Measurements from ENCODE around the gene FRMPD4.

FRMPD4 gene

GRCh38 chrX:12463052-12463451 is 324.8 kb downstream of the FRMPD4 start:
- H3K4me1 ChIP-seq (ENCODE audit: insufficient read depth, low read length, severe bottlenecking) = no peaks in the 10 kb centered on the region
- no peak overlapping the region for H2AFZ ChIP-seq (ENCODE audit: low read length)
- H3K9ac ChIP-seq (ENCODE audit: low read length) = no peak overlapping the region
- no peaks in the 10 kb centered on the region for H3K27me3 ChIP-seq (ENCODE audit: insufficient read depth, low read length)
- TF ChIP-seq, protein P1, sequence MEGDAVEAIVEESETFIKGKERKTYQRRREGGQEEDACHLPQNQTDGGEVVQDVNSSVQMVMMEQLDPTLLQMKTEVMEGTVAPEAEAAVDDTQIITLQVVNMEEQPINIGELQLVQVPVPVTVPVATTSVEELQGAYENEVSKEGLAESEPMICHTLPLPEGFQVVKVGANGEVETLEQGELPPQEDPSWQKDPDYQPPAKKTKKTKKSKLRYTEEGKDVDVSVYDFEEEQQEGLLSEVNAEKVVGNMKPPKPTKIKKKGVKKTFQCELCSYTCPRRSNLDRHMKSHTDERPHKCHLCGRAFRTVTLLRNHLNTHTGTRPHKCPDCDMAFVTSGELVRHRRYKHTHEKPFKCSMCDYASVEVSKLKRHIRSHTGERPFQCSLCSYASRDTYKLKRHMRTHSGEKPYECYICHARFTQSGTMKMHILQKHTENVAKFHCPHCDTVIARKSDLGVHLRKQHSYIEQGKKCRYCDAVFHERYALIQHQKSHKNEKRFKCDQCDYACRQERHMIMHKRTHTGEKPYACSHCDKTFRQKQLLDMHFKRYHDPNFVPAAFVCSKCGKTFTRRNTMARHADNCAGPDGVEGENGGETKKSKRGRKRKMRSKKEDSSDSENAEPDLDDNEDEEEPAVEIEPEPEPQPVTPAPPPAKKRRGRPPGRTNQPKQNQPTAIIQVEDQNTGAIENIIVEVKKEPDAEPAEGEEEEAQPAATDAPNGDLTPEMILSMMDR (IDR thresholded peaks at IDR 0.05; ENCODE audit: low read length) = no peak
- no peak for TF ChIP-seq EZH2 (IDR thresholded peaks at IDR 0.05; ENCODE audit: borderline replicate concordance, low read length)
- H3F3A ChIP-seq (ENCODE audit: insufficient read depth, low read length) = no peaks in the 10 kb centered on the region
- H3K79me2 ChIP-seq (ENCODE audit: insufficient read depth, low read length) = no peaks in the 10 kb centered on the region
- H3K9me2 ChIP-seq (ENCODE audit: low read depth, low read length) = no peaks in the 10 kb centered on the region
- H3K9me3 ChIP-seq (ENCODE audit: low read length) = no peaks in the 10 kb centered on the region
- no peak overlapping the region for H3K27ac ChIP-seq (ENCODE audit: low read depth, low read length, poor library complexity, severe bottlenecking)
- no peaks in the 10 kb centered on the region for H4K20me1 ChIP-seq (ENCODE audit: insufficient read depth, low read length)
- H3K36me3 ChIP-seq (ENCODE audit: insufficient read depth, low read length) = no peaks in the 10 kb centered on the region
- H3K4me2 ChIP-seq (ENCODE audit: low read length) = no peak overlapping the region
- H3K4me3 ChIP-seq (ENCODE audit: low read depth, low read length, poor library complexity, severe bottlenecking) = no peak overlapping the region

DNA sequence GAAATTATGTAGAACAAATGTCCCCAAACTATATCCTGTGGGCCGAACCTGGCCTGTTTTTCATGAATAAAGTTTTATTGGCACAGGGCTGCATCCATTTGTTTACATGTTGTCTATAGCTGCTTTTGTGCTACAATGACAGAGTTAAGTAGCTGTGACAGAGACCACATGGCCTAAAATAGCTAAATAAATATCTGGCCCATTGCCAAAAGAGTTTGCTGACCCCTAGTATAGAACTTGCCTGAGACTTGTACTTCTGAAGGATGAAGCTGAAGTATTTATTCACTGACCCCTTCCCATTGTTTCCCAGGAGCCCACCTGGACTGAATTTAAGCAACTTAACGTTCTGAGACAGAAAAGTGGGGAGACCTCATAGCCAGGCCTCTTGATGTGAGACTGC is 325.6 kb downstream of the FRMPD4 start:
- H2AFZ ChIP-seq (ENCODE audit: low read length) = no peak overlapping the region
- no peak overlapping the region for H3K9ac ChIP-seq (ENCODE audit: low read length)
- H3K4me3 ChIP-seq (ENCODE audit: low read depth, low read length, poor library complexity, severe bottlenecking) = no peak overlapping the region
- no peaks in the 10 kb centered on the region for H3K36me3 ChIP-seq (ENCODE audit: insufficient read depth, low read length)
- H3K4me2 ChIP-seq (ENCODE audit: low read length) = no peak overlapping the region
- H3F3A ChIP-seq (ENCODE audit: insufficient read depth, low read length) = no peaks in the 10 kb centered on the region
- H3K27ac ChIP-seq (ENCODE audit: low read depth, low read length, poor library complexity, severe bottlenecking) = no peak overlapping the region
- TF ChIP-seq, protein P1 (IDR thresholded peaks at IDR 0.05; ENCODE audit: low read length) = no peak
- TF ChIP-seq EZH2 (IDR thresholded peaks at IDR 0.05; ENCODE audit: borderline replicate concordance, low read length) = no peak
- H3K27me3 ChIP-seq (ENCODE audit: insufficient read depth, low read length) = no peaks in the 10 kb centered on the region
- no peaks in the 10 kb centered on the region for H3K9me3 ChIP-seq (ENCODE audit: low read length)
- H3K79me2 ChIP-seq (ENCODE audit: insufficient read depth, low read length) = no peaks in the 10 kb centered on the region
- no peaks in the 10 kb centered on the region for H4K20me1 ChIP-seq (ENCODE audit: insufficient read depth, low read length)
- no peaks in the 10 kb centered on the region for H3K9me2 ChIP-seq (ENCODE audit: low read depth, low read length)
- no peaks in the 10 kb centered on the region for H3K4me1 ChIP-seq (ENCODE audit: insufficient read depth, low read length, severe bottlenecking)

DNA sequence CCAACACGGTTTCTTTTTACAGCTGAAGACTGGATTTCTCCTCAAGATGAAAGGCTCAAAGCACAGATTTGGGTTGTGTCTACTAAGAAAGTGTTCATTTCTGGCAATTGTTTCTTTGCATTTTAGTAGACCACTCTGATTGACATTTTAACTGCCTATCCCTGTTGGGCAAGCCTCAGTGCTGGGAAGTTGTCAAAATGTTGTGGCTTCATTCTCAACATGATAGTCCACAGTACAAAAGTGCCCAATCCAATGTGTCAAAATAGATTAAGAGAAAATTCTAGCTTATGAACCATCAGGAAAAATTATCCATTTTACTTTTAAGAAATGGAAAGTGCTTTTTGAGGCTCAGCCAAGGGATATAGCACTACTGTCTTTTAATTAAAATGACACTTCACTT is 329.0 kb downstream of the FRMPD4 start:
- Histone ChIP-seq H3K4me3 (ENCODE audit: low read depth, low read length, poor library complexity, severe bottlenecking) (no peak overlapping the region), H3K9me2 (ENCODE audit: low read depth, low read length) (no peaks in the 10 kb centered on the region), H3K79me2 (ENCODE audit: insufficient read depth, low read length) (no peaks in the 10 kb centered on the region), H3K4me2 (ENCODE audit: low read length) (no peak overlapping the region), H3K9me3 (ENCODE audit: low read length) (no peaks in the 10 kb centered on the region), H3K4me1 (ENCODE audit: insufficient read depth, low read length, severe bottlenecking) (no peaks in the 10 kb centered on the region), H4K20me1 (ENCODE audit: insufficient read depth, low read length) (no peaks in the 10 kb centered on the region), H3K36me3 (ENCODE audit: insufficient read depth, low read length) (no peaks in the 10 kb centered on the region), H3K9ac (ENCODE audit: low read length) (no peak overlapping the region), H2AFZ (ENCODE audit: low read length) (no peak overlapping the region), H3F3A (ENCODE audit: insufficient read depth, low read length) (no peaks in the 10 kb centered on the region), H3K27ac (ENCODE audit: low read depth, low read length, poor library complexity, severe bottlenecking) (no peak overlapping the region), H3K27me3 (ENCODE audit: insufficient read depth, low read length) (no peaks in the 10 kb centered on the region)
- TF ChIP-seq EZH2 (IDR thresholded peaks at IDR 0.05; ENCODE audit: borderline replicate concordance, low read length) = no peak

GRCh38 chrX:12469296-12469695 is 331.0 kb downstream of the FRMPD4 start:
- no peaks in the 10 kb centered on the region for H3K9me2 ChIP-seq (ENCODE audit: low read depth, low read length)
- H3K4me3 ChIP-seq (ENCODE audit: low read depth, low read length, poor library complexity, severe bottlenecking) = no peak overlapping the region
- no peak overlapping the region for H2AFZ ChIP-seq (ENCODE audit: low read length)
- H3K27ac ChIP-seq (ENCODE audit: low read depth, low read length, poor library complexity, severe bottlenecking) = no peak overlapping the region
- TF ChIP-seq, protein P1 (IDR thresholded peaks at IDR 0.05; ENCODE audit: low read length) = no peak
- TF ChIP-seq EZH2 (IDR thresholded peaks at IDR 0.05; ENCODE audit: borderline replicate concordance, low read length) = no peak
- H3K4me2 ChIP-seq (ENCODE audit: low read length) = no peak overlapping the region
- H4K20me1 ChIP-seq (ENCODE audit: insufficient read depth, low read length) = no peaks in the 10 kb centered on the region
- H3F3A ChIP-seq (ENCODE audit: insufficient read depth, low read length) = no peaks in the 10 kb centered on the region
- H3K27me3 ChIP-seq (ENCODE audit: insufficient read depth, low read length) = no peaks in the 10 kb centered on the region
- no peaks in the 10 kb centered on the region for H3K9me3 ChIP-seq (ENCODE audit: low read length)
- H3K4me1 ChIP-seq (ENCODE audit: insufficient read depth, low read length, severe bottlenecking) = no peaks in the 10 kb centered on the region
- no peaks in the 10 kb centered on the region for H3K36me3 ChIP-seq (ENCODE audit: insufficient read depth, low read length)
- no peak overlapping the region for H3K9ac ChIP-seq (ENCODE audit: low read length)
- H3K79me2 ChIP-seq (ENCODE audit: insufficient read depth, low read length) = no peaks in the 10 kb centered on the region
